ENCODE results near the gene CYTH2. TPM values are rescaled to one million over a fixed set of nuclear protein-coding genes. Genes with fewer than 3 reads are reported as not detected.

Gene CYTH2
- total and polyA plus RNA-seq, 2 experiments from 2014 or later = 41.1 to 60.4 TPM

- Histone ChIP-seq H3K9me2 (ENCODE audit: insufficient read depth) (no peaks in the 10 kb centered on the region), H3F3A (replicated peaks; ENCODE audit: low read depth) (peaks cover 22% of the 10 kb centered on the region; the same call in 1 of the 2 replicates), H3K36me3 (ENCODE audit: insufficient read depth) (peaks cover 48% of the 10 kb centered on the region), H3K4me3 (no peak overlapping the region), H3K27me3 (ENCODE audit: insufficient read depth) (no peaks in the 10 kb centered on the region), H4K20me1 (replicated peaks; ENCODE audit: insufficient read depth) (peaks cover 14% of the 10 kb centered on the region), H3K4me1 (ENCODE audit: insufficient read depth) (peaks cover 8% of the 10 kb centered on the region; the same call in 1 of the 2 replicates), H2AFZ (no peak overlapping the region), H3K79me2 (replicated peaks; ENCODE audit: insufficient read depth) (peaks cover 13% of the 10 kb centered on the region), H3K4me2 (no peak overlapping the region), H3K27ac (ENCODE audit: low read depth) (no peak overlapping the region)
- TF ChIP-seq REST (IDR thresholded peaks at IDR 0.05; ENCODE audit: unreplicated experiment) (no peak), CREB1 (CRISPR knock-in tag; IDR thresholded peaks at IDR 0.05; ENCODE audit: low read depth) (no peak), ZNF462 (CRISPR knock-in tag; IDR thresholded peaks at IDR 0.05) (no peak), JUNB (IDR thresholded peaks at IDR 0.05; ENCODE audit: unreplicated experiment) (no peak), STAT1 (IDR thresholded peaks at IDR 0.05; ENCODE audit: unreplicated experiment) (no peak), EZH2 (IDR thresholded peaks at IDR 0.05; ENCODE audit: low read depth, unreplicated experiment) (no peak), NANOG (IDR thresholded peaks at IDR 0.05; ENCODE audit: borderline replicate concordance) (no peak), ZNF331 (CRISPR knock-in tag; IDR thresholded peaks at IDR 0.05; ENCODE audit: low read depth) (no peak), ETS1 (IDR thresholded peaks at IDR 0.05) (no peak), ZNF114 (CRISPR knock-in tag; IDR thresholded peaks at IDR 0.05) (no peak), EZH2phosphoT487 (IDR thresholded peaks at IDR 0.05; ENCODE audit: unreplicated experiment) (no peak), POLR2AphosphoS5 (IDR thresholded peaks at IDR 0.05; ENCODE audit: low read depth) (no peak)
- TF ChIP-seq, protein P1, sequence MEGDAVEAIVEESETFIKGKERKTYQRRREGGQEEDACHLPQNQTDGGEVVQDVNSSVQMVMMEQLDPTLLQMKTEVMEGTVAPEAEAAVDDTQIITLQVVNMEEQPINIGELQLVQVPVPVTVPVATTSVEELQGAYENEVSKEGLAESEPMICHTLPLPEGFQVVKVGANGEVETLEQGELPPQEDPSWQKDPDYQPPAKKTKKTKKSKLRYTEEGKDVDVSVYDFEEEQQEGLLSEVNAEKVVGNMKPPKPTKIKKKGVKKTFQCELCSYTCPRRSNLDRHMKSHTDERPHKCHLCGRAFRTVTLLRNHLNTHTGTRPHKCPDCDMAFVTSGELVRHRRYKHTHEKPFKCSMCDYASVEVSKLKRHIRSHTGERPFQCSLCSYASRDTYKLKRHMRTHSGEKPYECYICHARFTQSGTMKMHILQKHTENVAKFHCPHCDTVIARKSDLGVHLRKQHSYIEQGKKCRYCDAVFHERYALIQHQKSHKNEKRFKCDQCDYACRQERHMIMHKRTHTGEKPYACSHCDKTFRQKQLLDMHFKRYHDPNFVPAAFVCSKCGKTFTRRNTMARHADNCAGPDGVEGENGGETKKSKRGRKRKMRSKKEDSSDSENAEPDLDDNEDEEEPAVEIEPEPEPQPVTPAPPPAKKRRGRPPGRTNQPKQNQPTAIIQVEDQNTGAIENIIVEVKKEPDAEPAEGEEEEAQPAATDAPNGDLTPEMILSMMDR (conservative IDR thresholded peaks at IDR 0.05; ENCODE audit: low read depth in 2 of 2) = no peak
- Mint-ChIP-seq H3K9me3 (no peaks in the 10 kb centered on the region), H3K4me3 (no peak overlapping the region), H3K27me3 (ENCODE audit: insufficient read depth, low read depth, poor library complexity) (peaks cover 24% of the 10 kb centered on the region), H3K36me3 (ENCODE audit: low read depth) (peaks cover 68% of the 10 kb centered on the region), H3K4me1 (peaks cover 15% of the 10 kb centered on the region), H3K27ac (no peak overlapping the region)
- ATAC-seq = no peak
- no peak for DNase-seq (ENCODE audit: low spot score)
Observed at GRCh38 chr19:48471836-48472235, 2.7 kb downstream of the CYTH2 start.

All from GM23338 (cell line).